ENCODE results near the gene KRT71.

KRT71 gene

DNA sequence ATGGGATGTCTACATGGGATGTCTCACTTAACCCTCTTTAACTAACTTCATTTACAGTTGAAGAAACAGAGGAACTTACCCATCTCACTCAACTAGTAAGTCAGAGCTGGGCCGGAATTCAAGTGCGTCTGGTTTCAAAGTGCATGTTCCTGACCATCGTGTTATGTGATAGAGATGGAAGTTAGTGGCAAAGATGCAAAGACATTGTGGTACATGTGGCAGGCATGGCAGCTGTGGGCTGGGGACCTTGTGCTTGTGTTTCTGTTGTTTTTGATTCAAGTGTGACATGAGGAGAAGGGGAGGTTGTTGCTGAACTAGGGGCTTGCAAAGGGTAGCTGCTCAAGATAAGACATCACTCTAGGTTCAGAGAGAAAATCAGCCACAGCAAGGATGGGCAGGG lies 23.0 kb upstream of the KRT71 start:
- DNase-seq (ENCODE audit: low read depth in 3 of 3, low spot score in 1 of 3): no peak

DNA sequence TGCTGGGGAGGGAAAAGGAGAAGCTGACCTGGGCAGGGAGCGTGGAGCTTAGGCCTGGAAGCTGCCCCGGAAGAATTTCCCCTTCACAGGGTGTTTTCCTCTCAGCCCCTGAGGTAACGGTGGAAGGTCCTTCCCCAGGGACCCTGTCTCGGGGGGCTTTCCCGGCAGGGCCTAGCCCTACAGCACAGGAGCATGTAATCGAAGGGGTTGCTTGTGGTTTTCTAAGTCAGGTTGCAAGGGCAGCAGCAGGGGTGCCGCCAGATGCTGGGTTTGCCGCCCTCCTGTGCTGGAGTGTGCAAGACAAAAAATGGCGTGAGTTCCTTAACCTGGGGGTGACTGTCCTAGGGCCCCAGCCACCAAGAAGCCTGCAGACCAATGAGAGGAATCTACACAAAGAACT lies 22.3 kb upstream of the KRT71 start:
- no peak for DNase-seq (ENCODE audit: low read depth in 3 of 3, low spot score in 1 of 3)

DNA sequence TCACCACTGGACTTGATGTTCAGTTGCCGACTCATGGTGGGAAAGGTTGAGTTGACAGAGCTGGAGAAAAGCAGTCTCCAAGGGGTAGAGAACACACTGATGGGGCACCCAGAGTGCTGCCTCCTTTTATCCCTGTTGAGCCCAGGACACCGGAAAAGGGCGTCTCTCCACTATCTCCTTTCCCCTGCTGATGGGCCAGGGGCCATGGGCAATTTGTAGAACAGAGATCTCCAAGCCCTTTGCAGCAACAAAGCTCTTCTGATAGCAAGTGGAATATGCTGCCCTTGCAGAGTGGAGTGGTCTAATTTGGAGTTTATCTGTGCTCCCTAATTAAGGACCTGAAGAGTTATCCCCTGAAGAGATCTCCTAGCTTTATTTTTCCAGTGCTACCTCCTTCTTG lies 20.8 kb upstream of the KRT71 start, which contains the start of gene KRT74:
KRT74 (minus strand) TSS at position 101 of the 400 bp plus-strand sequence; CDS start at position 35, 66 bp downstream.
- no peak for DNase-seq (ENCODE audit: low read depth in 3 of 3, low spot score in 1 of 3)

DNA sequence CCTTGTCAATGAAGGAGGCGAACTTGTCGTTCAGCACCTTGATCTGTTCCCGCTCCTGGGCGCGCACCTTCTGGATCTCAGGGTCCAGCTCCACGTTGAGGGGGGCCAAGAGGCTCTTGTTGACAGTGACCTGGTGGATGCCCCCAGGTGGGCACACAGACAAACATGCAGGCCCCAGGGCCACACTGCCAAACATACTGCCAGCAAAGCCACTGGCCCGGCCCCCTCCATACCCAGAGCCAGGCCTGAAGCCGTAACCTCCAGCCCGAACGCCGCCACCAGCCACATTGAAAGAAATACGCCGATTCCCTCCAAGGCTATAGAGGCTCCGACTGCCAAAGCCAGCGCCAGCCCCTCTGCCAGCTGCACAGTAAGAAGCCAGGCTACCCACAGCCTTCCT lies 20.4 kb upstream of the KRT71 start:
- no peak for DNase-seq (ENCODE audit: low read depth in 3 of 3, low spot score in 1 of 3)

DNA sequence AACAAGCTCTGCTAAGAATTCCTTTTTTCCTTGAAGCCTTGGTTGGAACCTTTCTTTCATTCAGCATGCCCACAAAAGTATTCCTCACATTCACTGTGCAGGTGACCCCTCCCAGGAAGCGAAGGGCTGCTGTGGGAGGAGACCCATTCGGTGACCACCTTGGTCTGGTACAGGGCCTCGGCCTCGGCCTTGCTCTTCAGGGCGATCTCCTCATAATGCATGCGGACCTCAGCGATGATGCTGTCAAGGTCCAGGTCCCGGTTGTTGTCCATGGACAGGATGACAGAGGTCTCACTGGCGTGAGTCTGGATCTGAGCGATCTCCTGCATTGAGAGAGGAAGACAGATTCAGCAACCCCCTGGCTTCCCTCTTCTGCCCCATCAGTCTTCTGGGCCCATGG lies 17.6 kb upstream of the KRT71 start:
- no peak for DNase-seq (ENCODE audit: low read depth in 3 of 3, low spot score in 1 of 3)

DNA sequence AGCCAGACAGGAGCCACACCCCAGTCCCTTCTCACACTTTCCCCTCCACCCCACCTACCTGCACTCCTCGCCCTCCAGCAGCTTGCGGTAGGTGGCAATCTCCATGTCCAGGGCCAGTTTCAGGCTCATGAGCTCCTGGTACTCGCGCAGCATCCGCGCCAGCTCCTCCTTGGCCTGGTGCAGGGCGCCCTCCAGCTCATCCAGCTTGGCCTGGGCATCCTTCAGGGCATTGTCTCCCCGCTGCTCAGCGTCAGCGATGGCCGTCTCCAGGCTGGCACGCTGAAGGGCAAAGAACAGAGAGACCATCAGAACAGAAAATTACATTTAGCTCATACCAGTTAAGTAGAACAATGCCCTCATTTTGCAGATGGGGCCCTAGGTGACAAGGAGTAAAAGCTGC lies 15.2 kb upstream of the KRT71 start:
- no peak for DNase-seq (ENCODE audit: low read depth in 3 of 3, low spot score in 1 of 3)

DNA sequence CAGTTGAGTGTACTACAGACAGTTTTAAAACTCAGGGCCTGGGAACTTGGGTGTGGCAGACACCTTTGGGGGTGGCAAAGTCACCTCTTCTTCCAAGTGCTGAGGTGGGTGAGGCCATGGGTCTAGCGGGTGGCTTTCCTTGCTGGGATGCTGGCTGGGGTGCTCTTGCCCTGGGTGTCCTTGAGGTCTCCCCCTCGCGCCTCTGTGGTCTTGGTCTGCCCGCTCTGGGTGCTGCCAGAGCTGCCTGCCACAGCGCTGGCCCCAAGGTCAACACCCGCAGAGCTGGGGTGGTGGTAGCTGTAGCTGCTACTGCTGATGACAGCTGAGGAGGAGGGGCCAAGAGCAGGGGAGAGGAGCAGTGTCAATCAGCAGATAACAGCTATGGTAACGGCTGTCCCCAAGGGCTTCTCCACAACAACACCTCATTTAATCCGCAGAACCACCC lies 13.9 kb upstream of the KRT71 start:
- no peak for DNase-seq (ENCODE audit: low read depth in 3 of 3, low spot score in 1 of 3)

DNA sequence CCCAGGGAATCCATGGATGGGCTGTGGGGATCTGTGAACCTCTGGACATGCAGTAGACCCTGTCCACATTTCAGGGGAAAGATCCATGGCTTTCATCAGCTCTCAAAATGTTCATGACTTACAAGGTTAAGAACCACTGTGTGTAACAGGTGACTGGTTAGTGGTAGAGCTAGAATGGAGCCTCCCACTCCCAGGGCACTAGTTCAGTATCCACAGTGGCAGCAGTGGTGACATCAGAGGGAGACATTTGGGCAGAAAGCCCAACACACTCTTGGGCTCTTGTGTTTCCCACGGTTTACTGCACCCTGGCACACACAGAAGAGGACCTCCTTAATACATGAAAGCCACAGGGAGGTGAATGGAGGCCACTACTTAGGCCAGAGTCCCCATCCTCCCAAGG lies 11.6 kb upstream of the KRT71 start:
- no peak for DNase-seq (ENCODE audit: low read depth in 3 of 3, low spot score in 1 of 3)

DNA sequence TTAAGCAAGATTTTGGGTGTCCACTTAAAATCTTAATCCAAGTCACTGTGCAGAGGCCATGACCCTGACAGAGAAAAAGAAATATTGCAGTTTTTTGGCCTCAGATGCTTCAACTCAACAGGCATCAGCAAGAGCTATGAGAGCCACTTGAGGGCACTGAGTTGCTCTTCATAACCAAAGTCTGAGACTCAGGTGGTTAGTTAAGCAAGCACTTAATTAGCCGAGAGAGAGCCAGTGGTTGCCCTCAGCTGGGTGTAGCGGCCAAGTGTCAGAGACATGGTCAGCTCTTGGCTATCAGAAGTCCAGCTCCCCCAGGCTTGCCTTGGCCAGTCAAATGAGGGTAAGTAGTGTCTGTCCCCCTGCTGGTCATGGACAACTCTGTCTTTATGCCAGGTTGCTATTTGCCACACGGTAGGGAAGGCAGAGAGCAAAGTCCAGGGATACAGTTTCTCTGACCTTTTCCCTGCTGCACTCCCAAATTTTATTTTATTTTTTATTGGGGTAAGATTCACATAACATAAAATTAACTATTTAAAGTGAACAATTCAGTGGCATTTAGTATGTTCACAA lies 9.0 kb upstream of the KRT71 start:
- no peak for DNase-seq (ENCODE audit: low read depth in 3 of 3, low spot score in 1 of 3)

DNA sequence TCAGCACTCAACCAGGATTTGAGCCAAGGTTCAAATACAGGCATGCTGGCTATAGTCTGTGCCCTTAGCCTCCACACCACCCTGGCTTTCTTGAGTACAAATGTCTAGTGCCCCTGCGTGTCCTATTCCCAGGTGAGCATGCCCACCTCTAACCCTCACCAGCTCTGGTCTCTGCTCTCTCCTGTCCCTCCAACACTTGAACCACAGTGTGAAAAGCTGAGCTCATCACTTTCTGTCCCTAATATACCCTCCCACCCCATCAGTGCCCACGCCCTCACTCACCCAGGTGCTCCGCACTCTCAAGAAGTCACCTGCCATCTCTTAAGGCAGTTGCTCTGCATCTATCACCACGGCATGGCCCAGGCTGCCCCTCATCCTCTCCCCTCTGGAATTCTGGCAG lies 7.0 kb upstream of the KRT71 start:
- DNase-seq (ENCODE audit: low read depth in 3 of 3, low spot score in 1 of 3): no peak

DNA sequence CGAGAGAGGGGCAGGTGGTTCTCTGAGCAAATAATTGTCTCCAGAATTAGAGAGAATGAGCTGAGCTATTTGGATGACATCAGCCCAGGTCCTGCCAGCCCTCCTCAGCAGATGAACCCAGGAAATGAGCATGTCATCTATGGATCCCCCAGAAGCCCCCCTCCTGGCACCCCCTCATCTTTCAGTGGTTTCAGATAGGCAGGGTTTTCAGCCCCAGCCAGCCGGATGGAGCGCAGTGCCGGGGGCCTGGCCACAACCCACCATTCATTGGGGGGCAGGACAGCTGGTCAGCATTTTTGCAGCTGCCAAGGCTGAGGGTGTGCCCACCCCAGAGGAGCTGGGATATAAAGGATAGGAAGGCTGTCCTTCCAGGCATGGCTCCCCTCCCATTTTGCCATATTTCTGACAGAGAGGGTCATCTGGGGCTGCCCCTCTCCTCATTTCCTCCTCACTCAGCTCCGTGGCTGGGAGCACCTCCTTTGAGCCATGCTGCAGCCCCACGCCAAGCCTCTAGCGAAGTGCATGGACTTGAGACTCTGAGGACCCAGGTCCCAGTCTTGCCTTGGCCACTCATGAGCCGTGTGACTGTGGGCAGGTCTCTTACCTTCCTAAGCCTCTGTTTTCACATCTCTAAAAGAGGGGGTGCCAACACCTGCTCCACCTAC lies 6.0 kb upstream of the KRT71 start:
- DNase-seq (ENCODE audit: low read depth in 3 of 3, low spot score in 1 of 3): no peak

DNA sequence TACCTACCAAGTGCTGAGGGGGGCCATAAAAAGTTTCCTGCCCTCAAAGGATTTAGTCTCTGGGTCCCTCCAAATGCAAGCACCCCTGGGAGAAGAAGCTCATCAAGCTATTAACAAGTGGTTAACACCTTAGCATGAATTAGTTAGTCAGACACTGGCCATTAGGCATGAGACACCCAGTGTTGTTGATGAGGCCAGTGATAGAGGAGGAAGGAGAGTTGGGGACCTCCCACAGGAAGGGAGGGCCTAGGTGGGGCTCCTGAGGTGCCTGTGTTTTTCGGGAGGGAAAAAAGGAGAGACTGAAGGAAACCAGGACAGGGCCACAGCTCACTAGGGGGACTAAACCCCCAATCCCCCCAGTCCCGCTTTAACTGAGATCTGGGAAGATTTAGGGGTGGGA lies 4.5 kb upstream of the KRT71 start:
- DNase-seq (ENCODE audit: low read depth in 3 of 3, low spot score in 1 of 3): no peak

DNA sequence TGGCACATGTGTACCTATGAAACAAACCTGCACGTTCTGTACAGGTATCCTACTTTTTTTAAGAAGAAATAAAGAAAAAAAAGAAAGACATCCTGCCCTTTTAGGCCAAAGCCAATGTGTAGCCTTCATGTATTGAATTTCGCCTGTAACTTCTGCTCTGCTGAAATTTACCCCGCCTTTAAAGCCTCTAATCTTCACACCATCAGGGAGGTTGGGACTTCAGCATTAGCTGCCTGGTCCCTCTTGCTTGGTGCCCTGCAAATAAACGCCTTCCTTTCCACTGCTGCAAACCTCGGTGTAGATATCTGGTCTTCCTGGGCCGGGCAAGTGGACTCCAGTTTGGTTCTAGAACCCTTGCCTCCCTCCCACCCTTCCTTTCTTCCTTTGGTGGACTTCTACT lies 2.6 kb upstream of the KRT71 start:
- no peak for DNase-seq (ENCODE audit: low read depth in 3 of 3, low spot score in 1 of 3)

DNA sequence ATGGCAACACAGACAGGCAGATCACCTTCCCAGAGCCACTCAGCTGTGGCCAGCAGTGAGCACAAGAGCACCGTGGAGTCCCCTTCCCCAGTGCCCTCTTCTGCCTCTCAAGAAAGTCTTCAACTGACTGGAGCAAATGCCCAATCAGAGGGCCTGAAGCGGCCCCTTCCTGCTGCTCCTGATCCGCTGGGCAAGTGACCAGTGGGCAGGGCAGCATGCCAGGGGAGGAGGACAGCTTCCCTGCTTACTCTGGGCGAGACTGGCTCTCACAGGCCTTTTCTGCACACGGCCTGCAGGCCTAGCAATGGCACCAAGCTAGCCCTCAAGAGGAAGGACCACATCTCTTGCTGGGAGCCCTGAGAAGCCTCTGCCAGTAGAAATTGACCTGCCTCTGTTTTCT lies 890 bp downstream of the KRT71 start:
- no peak for DNase-seq (ENCODE audit: low read depth in 3 of 3, low spot score in 1 of 3)

DNA sequence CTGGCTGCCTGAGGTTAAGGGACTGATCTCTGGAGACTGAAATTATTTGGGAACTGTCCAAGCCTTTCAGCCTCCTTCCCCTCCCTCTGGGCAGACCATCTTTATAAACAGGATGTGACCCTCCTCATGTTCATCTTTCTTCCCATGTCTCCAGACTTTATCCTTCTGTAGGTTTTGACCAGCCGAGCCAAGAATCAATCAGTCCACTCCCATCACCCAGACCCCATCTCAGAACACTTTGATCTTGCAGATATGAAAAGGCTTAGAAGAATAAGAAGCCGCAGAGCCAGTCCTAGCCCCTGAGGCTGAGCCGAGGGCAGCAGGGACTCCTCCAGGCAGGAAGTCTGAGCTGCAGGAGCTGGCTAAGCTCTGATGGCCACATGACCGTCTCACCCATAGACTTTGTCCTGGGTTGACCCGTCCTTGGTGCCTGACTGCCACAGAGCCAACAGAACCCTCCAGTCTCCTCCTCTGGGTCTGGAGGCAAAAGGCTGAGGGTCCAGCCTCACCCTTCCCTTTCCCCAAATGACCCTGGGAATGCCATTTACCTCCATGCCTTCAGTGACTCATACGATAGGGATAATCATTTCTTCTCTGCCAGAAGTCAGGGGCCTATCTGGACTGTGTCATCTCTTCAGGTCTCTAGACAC lies 1.6 kb downstream of the KRT71 start:
- DNase-seq (ENCODE audit: low read depth in 3 of 3, low spot score in 1 of 3): no peak

DNA sequence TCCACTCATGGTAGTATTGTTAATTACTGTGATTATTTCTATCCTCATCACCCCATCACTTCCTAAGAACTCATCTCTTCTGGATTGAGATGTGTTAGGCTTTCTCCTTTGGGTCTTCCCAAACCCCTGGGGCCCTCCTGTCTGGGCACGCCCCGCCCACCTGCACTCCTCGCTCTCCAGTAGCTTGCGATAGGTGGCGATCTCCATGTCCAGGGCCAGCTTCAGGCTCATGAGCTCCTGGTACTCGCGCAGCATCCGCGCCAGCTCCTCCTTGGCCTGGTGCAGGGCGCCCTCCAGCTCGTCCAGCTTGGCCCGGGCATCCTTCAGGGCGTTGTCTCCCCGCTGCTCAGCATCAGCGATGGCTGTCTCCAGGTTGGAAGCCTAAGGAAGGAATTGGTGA lies 6.8 kb downstream of the KRT71 start:
- no peak for DNase-seq (ENCODE audit: low read depth in 3 of 3, low spot score in 1 of 3)

DNA sequence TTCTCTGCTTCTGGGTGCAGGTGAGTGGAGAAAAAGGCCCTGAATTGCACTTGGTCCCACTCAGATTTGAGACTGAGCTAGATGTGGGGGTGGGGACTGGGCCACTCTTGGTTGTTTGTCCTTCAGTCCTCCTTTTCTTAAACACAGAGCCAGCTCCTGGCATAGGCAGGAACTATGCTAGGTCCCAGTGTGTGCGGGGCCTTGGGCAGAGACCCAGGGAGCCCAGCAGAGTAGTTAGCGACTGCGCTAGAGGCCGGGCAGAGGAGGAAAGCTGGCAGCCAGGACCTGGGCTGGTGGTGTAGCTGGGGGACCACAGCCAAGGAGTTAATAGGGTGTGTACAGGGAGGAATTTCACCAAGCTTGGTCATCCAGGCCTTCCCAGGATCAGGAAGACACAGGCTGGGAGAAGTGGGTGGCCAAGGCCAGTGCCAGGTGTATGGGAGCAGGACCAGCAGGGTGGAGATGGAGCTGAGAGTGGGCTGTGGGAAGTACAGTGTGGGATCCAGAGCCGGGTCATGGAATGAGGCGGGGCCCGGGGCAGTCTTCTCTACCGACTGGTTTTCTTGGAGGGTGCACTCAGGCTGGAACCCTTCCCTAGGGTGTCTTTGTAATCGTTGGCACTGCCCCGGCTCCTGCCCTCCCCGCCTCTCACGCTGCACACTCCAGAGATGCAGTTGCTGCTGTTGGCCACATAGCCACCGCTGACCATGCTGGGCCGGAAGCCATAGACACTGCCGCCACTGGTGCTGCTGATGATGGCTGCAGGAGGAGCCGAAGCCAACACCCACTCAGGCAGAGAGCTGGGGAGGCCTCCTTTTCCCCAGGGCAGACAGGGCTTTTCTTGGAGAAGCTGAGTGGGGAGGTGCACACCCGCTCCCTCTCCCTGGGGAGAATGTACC lies 8.7 kb downstream of the KRT71 start:
- no peak for DNase-seq (ENCODE audit: low read depth in 3 of 3, low spot score in 1 of 3)

DNA sequence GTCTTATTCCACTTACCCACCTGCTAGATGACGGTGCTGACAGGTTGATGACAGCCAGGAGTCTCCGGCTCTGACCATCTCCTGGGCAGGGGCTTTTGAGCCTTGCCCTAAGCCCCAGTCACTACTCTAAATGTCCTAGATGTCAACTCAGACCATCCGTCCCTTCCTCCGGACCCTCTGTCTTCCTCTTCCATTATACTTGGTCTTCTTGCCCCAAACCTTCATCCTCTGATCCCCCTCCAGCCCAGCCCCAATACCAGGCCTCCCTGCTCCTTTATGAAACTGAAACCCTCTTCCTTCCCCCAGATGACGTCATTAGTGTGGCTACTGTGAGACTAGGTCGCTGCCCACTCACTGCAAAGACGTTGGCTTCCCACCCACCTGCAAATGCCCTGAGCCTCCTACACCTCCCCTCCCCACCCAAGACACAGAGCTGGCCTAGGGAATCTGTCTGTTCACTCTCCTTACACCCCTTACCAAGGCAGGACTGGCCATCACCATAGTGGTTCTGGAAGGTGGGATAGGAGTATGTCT lies 10.1 kb downstream of the KRT71 start:
- no peak for DNase-seq (ENCODE audit: low read depth in 3 of 3, low spot score in 1 of 3)

DNA sequence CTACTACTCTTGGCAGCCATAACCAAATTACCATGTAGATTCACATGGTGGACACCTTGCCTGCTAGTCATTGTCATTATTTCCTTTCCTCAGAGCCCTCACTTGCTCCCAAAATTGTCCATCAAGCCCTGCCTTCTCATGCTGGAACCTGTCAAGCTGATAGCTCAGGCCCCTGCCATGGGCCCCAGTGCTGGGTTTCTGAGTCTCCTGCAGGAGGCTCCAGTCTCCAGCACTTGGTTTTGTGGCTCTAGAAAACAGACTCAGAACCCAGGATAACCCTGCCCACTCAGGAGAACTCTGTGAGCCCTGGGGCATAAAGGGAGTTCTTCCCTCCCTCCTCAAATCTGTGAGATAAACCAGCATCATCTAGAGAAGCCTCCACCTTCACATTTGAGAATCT lies 10.8 kb downstream of the KRT71 start:
- no peak for DNase-seq (ENCODE audit: low read depth in 3 of 3, low spot score in 1 of 3)

DNA sequence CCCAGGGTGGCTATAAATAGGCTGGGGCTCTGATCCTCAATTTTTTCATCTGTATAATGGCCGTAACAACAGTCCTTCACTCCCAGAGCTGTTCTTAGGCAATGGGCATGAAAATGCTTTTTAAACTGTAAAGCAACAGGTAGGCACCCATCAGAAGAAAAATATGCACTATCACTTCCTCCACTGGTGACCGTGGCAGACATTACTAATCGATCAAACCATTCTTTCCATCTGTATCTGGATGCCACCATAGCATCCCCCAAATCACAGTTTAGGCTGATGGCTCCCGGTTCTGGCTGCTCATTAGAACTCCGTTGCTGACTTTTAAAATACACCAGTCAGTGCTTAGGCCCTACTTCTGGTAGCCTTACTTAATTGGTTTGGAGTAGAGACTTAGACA lies 11.2 kb downstream of the KRT71 start:
- no peak for DNase-seq (ENCODE audit: low read depth in 3 of 3, low spot score in 1 of 3)

DNA sequence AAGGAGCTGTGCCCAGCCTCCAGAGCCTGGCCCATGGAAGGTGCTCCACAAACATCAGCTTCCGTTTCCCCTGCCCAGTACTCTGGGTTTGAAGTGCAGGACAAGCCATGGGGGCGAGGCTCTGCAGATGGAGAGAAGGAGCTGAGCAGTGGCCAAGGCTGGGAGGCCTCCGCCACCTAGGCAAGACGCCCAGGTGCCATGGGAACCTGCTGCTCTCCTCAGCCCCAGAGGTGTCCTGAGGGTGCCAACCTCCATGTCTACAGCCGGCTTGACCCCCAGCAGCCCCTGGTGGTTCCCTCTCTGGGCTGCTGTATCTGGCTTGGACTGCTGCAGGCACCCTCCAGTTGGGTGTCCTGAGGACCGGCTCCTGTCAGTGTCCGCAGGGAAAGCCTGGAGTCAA lies 12.4 kb downstream of the KRT71 start:
- no peak for DNase-seq (ENCODE audit: low read depth in 3 of 3, low spot score in 1 of 3)

DNA sequence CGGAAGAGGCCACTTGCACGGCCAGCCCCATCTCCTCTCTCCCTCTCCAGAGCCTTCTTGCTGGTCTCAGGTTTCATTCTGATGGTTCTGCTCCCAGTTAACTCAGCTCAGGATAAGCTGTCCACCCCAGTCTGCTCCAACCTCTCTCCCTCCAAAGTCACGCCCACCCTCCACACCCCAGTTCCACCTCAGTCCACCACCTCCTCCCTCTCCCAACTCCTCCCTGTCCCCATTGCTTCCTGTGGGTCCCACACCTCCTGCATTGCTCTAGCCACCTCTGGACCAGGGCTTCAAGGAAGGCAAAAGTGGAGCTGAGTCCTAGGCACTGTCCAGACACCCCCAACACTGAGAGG lies 13.1 kb downstream of the KRT71 start:
- no peak for DNase-seq (ENCODE audit: low read depth in 3 of 3, low spot score in 1 of 3)

Data from stimulated activated CD4-positive, alpha-beta T cell treated with anti-CD3 and anti-CD28 coated beads, TNF-alpha, amount 100 ng/mL, for 1 hour (primary cell).